CD4-positive, alpha-beta T cell treated with Interleukin-12 subunit alpha and Interleukin-12 subunit beta, for 1 hour (primary cell): ENCODE results near the gene C1QL1.
A peak's percentile ranks its signal among the peaks of the same experiment; 100 is the strongest.

ENCODE experiments used
- DNase-seq: peaks from one replicate; pipeline ENCODE4 v3.0.0-alpha.2; 2020

C1QL1 gene

GRCh38 chr17:44912763-44913544 lies 55.1 kb downstream of the C1QL1 start:
- no peak for DNase-seq

DNA sequence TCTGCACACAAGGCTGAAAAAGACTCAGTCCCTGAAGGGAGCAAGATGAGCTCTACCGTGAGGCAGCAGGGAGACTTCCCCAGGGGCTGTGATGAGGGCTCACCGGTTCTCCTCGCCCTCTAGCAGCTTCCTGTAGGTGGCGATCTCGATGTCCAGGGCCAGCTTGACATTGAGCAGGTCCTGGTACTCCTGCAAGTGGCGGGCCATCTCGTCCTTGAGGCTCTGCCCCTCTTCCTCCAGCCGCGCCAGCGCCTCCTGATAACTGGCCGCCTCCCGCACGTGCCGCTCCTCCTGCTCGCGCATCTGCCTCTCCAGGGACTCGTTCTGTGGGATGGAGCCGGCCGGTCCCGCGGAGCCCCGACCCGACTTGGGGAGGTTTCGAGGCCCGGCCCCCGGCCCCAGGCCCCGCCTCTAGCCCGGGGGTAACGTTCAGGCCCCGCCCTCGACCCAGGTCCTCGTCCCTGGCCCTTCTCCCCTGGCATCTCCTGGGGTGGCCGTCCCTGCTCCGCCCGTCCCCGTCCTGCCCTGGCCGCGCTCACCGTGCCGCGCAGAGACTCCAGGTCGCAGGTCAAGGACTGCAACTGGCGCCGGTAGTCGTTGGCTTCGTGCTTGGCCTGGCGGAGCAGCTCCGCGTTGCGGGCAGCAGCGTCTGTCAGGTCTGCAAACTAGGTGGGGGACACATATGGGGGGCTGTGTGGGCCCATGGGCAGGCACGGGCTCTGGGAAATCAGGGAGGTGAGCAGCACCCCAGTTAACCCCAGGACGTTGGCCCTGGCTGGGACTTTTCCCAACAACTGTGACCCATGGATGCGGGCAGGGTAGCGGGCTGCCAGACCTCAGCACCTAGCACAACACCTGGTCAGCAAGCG lies 56.7 kb downstream of the C1QL1 start:
- peak; percentile 59 for DNase-seq

DNA sequence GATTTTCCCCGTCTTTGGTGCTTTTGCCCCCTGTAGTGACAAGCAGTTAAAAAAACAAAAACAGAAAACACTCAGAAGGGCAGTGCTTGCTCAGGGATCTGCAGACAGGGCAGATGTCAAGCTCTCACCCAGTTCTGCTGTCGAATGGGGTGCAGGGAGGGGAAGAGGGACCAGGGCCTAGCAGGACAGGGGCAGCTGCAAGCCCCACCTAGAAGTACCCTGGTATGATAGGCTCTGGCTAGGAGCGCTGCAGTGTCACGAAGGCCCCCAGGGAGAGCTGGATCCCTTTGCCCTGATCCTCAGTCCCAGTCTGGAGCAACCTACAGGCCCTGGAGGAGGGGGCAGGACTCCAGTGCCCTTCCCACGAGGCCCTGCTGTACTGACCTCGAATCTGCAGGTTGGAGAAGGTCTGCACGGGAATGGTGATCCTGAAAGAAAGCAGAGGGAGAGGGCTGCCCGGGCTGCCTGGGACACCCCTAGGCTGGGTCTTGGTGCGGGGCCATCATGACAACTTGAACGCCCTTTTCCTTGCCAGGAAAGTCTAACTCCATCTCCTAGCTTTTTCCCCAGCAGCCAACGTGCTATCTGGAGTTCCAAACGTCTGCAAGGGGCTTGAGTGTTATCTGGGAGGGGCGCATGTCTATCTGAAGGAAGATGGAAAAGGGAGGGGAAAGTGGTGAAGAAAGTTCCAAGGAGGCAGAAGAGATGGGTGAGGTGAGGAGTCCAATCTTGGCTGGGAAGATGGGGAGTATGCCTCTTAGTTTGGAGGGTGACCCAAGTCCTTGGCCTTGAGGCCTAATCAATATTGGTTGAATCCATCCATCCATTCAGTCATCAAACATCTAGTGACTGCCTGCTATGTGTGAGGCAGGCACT lies 57.6 kb downstream of the C1QL1 start:
- DNase-seq, result no peak
